ENCODE data around the gene PTPN4.

Gene PTPN4

GRCh38 chr2:119857742-119858141 is 98.0 kb downstream of the PTPN4 start:
- H3K4me3 ChIP-seq (ENCODE audit: low read length) = no peak overlapping the region
- no peak for TF ChIP-seq ZNF274 (IDR thresholded peaks at IDR 0.05; ENCODE audit: low read depth, low read length)

DNA sequence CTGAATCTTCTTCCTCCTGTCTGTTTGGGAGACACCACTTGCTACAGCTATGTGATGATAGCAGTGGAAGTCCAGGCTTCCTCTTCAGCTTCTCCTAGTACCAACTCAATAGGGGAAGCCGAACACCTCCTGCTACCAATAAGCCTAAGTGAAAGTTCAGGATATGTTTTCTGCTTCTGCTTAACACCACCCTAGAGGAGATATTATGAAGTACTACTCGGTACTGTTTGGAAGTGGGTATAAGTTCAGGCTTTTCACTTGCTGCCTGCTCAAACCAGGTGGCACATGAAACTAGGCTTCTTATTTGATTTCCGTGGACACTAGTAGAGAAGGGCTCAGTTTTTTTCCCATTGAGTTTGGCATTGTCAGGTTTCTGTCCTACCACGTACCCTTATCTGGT is 99.8 kb downstream of the PTPN4 start:
- TF ChIP-seq ZNF274 (IDR thresholded peaks at IDR 0.05; ENCODE audit: low read depth, low read length) = no peak
- no peak overlapping the region for H3K4me3 ChIP-seq (ENCODE audit: low read length)

DNA sequence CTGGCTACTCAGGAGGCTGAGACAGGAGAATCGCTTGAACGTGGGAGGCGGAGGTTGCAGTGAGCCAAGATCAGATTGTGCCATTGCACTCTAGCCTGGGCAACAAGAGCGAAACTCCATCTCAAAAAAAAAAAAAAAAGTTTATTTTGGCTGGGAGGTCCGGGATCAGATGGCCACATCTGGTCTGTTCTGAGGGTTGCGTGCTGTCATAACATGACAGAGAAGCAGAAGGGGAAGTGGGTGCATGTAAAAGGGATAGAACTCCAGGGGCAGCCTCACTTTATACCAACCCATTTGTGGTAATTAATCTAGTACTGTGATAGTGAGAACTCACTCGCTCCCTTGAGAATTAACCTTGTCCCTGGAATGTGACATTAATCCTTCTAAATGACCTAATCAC is 101.2 kb downstream of the PTPN4 start:
- H3K4me3 ChIP-seq (ENCODE audit: low read length) = no peak overlapping the region
- TF ChIP-seq ZNF274 (IDR thresholded peaks at IDR 0.05; ENCODE audit: low read depth, low read length) = no peak

GRCh38 chr2:119862127-119862889 is 102.6 kb downstream of the PTPN4 start:
- no peak overlapping the region for H3K4me3 ChIP-seq (ENCODE audit: low read length)
- no peak for TF ChIP-seq ZNF274 (IDR thresholded peaks at IDR 0.05; ENCODE audit: low read depth, low read length)

DNA sequence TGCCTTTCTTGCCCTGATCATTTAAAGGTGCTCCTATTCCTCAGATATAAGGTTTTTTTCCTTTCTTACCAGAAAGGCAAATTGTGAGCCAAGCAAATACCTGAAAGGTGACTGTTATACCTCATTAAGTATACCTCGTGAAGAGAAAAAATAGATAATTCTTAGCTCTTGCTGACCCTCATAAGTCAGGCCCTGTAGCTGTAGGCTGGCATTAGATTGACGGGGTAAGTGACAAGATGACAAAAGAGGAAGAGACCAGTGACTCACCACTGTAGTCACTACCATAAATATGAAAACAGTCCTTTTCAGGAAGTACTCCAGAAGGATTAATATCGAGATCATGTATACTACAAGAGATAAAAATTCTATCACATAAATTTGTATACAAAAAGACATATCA is 104.6 kb downstream of the PTPN4 start:
- H3K4me3 ChIP-seq (ENCODE audit: low read length) = no peak overlapping the region
- TF ChIP-seq ZNF274 (IDR thresholded peaks at IDR 0.05; ENCODE audit: low read depth, low read length) = no peak

GRCh38 chr2:119871725-119872124 is 112.0 kb downstream of the PTPN4 start:
- TF ChIP-seq ZNF274 (IDR thresholded peaks at IDR 0.05; ENCODE audit: low read depth, low read length) = no peak
- H3K4me3 ChIP-seq (ENCODE audit: low read length) = no peak overlapping the region

DNA sequence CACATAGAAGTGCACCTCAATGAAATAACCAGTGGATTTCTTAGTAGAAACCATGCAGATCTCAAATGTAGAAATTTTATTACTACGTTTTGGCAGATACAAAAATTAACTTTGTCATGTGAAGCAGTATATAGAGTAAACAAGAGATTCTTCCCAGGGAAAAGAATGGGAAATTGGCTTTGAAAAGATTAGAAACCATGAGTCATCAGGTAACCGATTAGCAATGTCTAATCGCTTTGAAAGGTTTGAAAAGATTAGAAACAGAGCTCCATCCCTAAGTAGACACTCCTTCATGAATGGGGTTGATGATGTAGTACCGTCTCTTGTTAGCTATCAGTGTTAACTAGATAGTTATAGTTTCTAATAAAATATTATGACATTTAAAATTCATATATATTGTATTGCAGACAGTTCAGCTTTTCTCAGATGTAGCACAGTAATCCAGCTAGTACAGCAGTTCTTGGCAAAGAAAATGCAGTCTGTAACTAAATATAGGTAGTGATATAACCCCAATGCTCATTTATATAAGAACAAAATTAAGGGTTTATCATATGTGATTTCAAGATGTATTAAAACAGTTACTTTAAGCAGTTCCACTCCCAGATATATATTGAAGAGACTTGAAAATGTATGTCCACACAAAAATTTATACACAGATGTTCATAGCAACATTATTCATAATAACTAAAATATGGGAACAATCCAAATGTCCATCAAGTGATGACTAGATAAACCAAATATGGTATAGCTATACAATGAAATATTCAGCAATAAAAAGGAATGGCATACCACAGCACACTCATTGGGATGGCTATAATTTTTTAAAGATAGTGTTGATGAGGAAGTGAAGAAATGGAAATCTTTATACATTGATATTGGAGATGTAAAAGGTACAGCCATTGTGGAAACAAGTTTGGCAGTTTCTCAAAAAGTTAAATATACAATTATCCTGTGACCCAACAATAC is 113.9 kb downstream of the PTPN4 start:
- no peak for TF ChIP-seq ZNF274 (IDR thresholded peaks at IDR 0.05; ENCODE audit: low read depth, low read length)
- no peak overlapping the region for H3K4me3 ChIP-seq (ENCODE audit: low read length)

- no peak overlapping the region for H3K4me3 ChIP-seq (ENCODE audit: low read length)
- no peak for TF ChIP-seq ZNF274 (IDR thresholded peaks at IDR 0.05; ENCODE audit: low read depth, low read length)
Measured at GRCh38 chr2:119879502-119879901, 119.8 kb downstream of the PTPN4 start.

DNA sequence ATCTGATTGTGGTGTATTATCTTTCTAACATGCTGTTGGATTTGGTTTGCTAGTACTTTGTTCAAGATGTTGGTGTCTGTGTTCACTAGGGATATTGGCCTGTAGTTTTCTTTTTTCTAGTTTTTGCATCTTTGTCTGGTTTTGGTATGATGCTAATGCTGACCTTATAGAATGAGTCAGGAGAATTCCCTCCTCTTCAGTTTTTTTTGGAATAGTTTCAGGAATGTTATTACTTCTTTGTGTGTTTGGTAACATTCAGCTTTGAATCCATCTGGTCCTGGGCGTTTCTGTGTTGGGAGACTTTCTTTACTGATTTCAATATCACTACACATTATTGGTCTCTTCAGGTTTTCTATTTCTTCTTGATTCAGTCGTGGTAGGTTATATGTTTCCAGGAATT is 129.0 kb downstream of the PTPN4 start:
- TF ChIP-seq ZNF274 (IDR thresholded peaks at IDR 0.05; ENCODE audit: low read depth, low read length) = no peak
- H3K4me3 ChIP-seq (ENCODE audit: low read length) = no peak overlapping the region

DNA sequence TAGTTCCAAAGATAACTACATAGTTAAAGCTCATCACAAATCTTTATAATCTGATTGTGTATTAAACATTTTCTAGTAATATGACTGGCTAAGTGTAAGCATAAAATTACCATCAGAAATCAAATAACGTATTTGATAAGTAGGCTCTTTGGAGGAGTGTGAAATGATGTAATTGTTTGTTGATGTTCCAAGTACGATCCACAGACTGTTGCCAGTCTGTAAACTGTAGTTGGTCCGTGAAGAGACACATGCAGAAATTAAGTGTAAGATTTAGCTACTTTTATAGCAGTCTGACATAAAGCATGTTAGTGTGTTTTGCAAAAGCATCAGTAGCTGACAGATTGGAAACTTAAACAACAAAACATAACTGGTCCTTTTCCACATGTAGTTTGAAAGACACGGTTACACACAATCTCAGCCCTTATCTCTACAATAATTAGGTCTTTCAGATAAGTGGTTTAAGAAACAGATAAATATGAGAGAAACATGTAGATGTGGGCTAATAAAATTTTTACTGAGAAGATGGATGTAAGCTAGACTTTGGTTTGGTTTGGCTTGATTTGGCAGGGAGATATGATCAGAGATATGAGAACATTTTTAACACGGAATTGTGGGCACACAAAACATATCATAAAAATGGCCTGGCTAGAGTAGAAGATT is 138.1 kb downstream of the PTPN4 start:
- no peak for TF ChIP-seq ZNF274 (IDR thresholded peaks at IDR 0.05; ENCODE audit: low read depth, low read length)

DNA sequence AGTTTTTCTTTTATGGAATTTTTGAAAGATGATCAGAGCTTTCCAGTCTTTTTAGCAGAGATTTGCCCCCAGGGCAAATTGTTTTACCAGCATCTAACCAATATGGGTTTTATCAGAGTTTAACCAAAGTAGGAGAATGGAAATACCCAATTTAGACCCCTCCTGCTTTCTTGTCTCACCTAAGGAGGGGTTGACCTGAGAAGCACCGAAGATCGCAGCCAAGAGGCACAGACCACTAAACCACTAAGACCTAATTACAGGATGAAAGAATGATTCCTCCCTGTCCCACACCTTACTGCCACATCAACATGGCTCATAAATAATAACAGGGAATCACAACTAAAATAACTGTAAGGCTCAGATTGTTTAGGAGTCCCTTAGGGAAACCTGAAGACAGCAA is 141.3 kb downstream of the PTPN4 start:
- H3K4me3 ChIP-seq (ENCODE audit: low read length) = no peak overlapping the region
- no peak for TF ChIP-seq ZNF274 (IDR thresholded peaks at IDR 0.05; ENCODE audit: low read depth, low read length)

More for the DNA sequence above, 138.1 kb downstream of the PTPN4 start:
- no peak overlapping the region for H3K4me3 ChIP-seq (ENCODE audit: low read length)

GRCh38 chr2:119910566-119910965 is 150.8 kb downstream of the PTPN4 start:
- no peak for TF ChIP-seq ZNF274 (IDR thresholded peaks at IDR 0.05; ENCODE audit: low read depth, low read length)
- no peak overlapping the region for H3K4me3 ChIP-seq (ENCODE audit: low read length)

- TF ChIP-seq ZNF274 (IDR thresholded peaks at IDR 0.05; ENCODE audit: low read depth, low read length) = no peak
- H3K4me3 ChIP-seq (ENCODE audit: low read length) = no peak overlapping the region
Measured at GRCh38 chr2:119914266-119914665, 154.5 kb downstream of the PTPN4 start.

GRCh38 chr2:119921825-119922224 is 162.1 kb downstream of the PTPN4 start:
- H3K4me3 ChIP-seq (ENCODE audit: low read length) = no peak overlapping the region
- TF ChIP-seq ZNF274 (IDR thresholded peaks at IDR 0.05; ENCODE audit: low read depth, low read length) = no peak
